GM18873 (cell line): ENCODE measurements around the gene SP9.
"Not testable (repeated sequence)": the region's sequence is repeated elsewhere in the genome, so short reads cannot be mapped to it uniquely, and the experiment has no call there.

Experiments used
- ATAC-seq: cut with Tn5 transposase; IDR thresholded peaks from one replicate; pipeline ENCODE4 v1.9.1; 2021; ENCODE audit warnings: mild to moderate bottlenecking, moderate library complexity, moderate number of reproducible peaks; ENCODE audit not compliant: unreplicated experiment, low FRiP score

Gene SP9

GRCh38 chr2:174343623-174344455 is 9.1 kb downstream of the SP9 start:
- ATAC-seq, result no peak

GRCh38 chr2:174344716-174345461 is 10.1 kb downstream of the SP9 start:
- no peak for ATAC-seq

GRCh38 chr2:174350018-174350417 is 15.3 kb downstream of the SP9 start:
- no peak for ATAC-seq

- no peak for ATAC-seq
These were observed 15.9 kb downstream of the SP9 start for GRCh38 chr2:174350593-174351181.

- no peak for ATAC-seq
These were observed 18.2 kb downstream of the SP9 start for GRCh38 chr2:174353004-174353403.

- no peak for ATAC-seq
These were observed 21.6 kb downstream of the SP9 start for GRCh38 chr2:174356347-174356746.

- not testable (repeated sequence) for ATAC-seq
These were observed 24.9 kb downstream of the SP9 start for GRCh38 chr2:174359663-174360062.

GRCh38 chr2:174362949-174363348 is 28.2 kb downstream of the SP9 start:
- no peak for ATAC-seq

- ATAC-seq, result not testable (repeated sequence)
These were observed 28.9 kb downstream of the SP9 start for GRCh38 chr2:174363492-174364225.

GRCh38 chr2:174364628-174365027 is 29.9 kb downstream of the SP9 start:
- ATAC-seq, result no peak

GRCh38 chr2:174365571-174365970 is 30.8 kb downstream of the SP9 start:
- no peak for ATAC-seq

GRCh38 chr2:174368691-174369090 is 33.9 kb downstream of the SP9 start:
- no peak for ATAC-seq

GRCh38 chr2:174376967-174377366 is 42.2 kb downstream of the SP9 start:
- no peak for ATAC-seq

GRCh38 chr2:174383796-174384195 is 49.0 kb downstream of the SP9 start:
- ATAC-seq, result no peak

- no peak for ATAC-seq
These were observed 50.4 kb downstream of the SP9 start for GRCh38 chr2:174385201-174385600.
